GM12872 (cell line): ENCODE data around the gene CCDC136.

ENCODE experiments used
- TF ChIP-seq, protein P1 (sequence below): IDR thresholded peaks from 3 replicates; pipeline ENCODE4 v1.5.1; 2011; ENCODE audit warnings: low read depth, mild to moderate bottlenecking, low read length, moderate library complexity; ENCODE audit not compliant: insufficient read depth

CCDC136 gene

GRCh38 chr7:128841921-128842673 is 50.3 kb downstream of the CCDC136 start:
- TF ChIP-seq, protein P1, sequence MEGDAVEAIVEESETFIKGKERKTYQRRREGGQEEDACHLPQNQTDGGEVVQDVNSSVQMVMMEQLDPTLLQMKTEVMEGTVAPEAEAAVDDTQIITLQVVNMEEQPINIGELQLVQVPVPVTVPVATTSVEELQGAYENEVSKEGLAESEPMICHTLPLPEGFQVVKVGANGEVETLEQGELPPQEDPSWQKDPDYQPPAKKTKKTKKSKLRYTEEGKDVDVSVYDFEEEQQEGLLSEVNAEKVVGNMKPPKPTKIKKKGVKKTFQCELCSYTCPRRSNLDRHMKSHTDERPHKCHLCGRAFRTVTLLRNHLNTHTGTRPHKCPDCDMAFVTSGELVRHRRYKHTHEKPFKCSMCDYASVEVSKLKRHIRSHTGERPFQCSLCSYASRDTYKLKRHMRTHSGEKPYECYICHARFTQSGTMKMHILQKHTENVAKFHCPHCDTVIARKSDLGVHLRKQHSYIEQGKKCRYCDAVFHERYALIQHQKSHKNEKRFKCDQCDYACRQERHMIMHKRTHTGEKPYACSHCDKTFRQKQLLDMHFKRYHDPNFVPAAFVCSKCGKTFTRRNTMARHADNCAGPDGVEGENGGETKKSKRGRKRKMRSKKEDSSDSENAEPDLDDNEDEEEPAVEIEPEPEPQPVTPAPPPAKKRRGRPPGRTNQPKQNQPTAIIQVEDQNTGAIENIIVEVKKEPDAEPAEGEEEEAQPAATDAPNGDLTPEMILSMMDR, result peak; percentile 92

- TF ChIP-seq, protein P1, result no peak
Observed at GRCh38 chr7:128842674-128843641, 51.2 kb downstream of the CCDC136 start.

DNA sequence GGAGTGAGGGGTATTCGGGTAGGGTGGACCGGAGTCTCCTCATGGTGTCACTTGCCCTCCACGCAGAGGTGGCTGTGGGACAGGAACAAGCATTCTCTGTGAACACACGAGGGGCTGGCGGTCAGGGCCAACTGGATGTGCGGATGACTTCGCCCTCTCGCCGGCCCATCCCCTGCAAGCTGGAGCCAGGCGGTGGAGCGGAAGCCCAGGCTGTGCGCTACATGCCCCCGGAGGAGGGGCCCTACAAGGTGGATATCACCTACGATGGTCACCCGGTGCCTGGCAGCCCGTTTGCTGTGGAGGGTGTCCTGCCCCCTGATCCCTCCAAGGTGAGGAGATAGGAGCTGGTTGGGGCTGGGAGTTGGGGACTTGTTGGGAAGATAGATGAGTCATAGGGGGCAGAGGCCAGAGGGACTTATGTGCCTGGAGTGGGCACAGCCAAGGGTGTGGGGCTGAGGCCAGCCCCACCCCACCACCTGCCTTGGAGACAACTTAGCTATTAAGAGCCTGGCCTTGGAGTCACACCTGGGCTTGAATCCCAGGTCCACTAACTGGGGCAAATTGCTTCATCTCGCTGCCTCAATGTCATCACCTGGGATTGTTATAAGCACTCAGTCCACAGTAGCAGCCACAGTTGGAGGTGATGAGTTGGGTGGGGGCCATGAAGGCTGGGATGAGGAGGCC is 52.3 kb downstream of the CCDC136 start:
- TF ChIP-seq, protein P1, result no peak

- TF ChIP-seq, protein P1, result no peak
Observed at GRCh38 chr7:128844777-128845311, 53.1 kb downstream of the CCDC136 start.

GRCh38 chr7:128845475-128845874 is 53.7 kb downstream of the CCDC136 start:
- TF ChIP-seq, protein P1, result no peak

GRCh38 chr7:128845987-128846386 is 54.2 kb downstream of the CCDC136 start:
- TF ChIP-seq, protein P1, result no peak
